Spleen (tissue), 7 donors: ENCODE results near the gene ACSF2.

Experiments
- POLR2A ChIP-seq, 3 donors: fragments of 450-650 bp; IDR thresholded peaks; one replicate each; pipeline ENCODE4 v1.5.1; 2017; ENCODE audit warnings: antibody characterized with exemption in 3 of 3, mild to moderate bottlenecking in 1 of 3
- TF ChIP-seq, protein P1 (sequence below), 11 experiments: fragments of 200-600 bp in 7 of 11; fragments of 450-650 bp in 4 of 11; sonication (generic) in 4 of 11; IDR thresholded peaks in 8 of 11; conservative IDR thresholded peaks in 3 of 11; 1 replicate in 7 of 11; 2 replicates in 4 of 11; pipeline versions ENCODE4 v1.4.0 to v1.8.0; 2016 to 2021; ENCODE audit warnings: antibody characterized with exemption in 11 of 11, inconsistent platforms in 4 of 11, mild to moderate bottlenecking in 1 of 11
- donor health status: DM: no; HTN: no; CAD: no; lungs with moderate emphysema.
- donor health status: DM: no; HTN: no; CAD: no.
- donor health status: DM: no; HTN: no; CAD: no.

DNA sequence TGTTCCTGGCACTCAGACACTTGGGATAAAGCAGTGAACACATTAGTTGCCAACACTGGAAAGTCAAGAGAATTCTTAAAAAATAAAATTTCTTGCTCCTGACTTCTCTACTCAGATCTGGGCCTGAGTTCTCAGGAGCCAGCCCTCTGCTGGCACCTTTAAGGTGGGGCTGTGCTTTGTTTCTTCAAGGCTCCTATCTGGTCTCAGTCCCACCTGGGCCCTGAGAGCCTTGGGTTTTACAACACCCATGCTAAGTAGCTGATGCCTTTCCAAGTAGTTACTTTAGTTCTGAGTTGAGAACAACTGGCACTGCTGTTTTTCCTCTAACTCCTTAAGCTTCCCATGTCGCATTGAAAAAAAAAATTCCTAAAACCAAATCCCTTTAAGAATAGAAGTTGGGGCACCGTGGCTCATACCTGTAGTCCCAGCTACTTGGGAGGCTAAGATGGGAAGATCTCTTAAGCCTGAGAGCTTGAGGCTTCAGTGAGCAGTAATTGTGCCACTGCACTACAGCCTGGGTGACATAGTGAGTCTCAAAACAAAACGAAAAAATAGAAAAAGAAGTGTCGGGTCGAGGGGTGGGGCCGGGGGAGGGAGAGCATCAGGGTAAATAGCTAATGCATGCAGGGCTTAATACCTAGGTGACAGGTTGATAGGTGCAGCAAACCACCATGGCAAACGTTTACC, 26.1 kb downstream of the ACSF2 start:
- TF ChIP-seq POLR2A (IDR thresholded peaks at IDR 0.05) = no peak
- TF ChIP-seq, protein P1, sequence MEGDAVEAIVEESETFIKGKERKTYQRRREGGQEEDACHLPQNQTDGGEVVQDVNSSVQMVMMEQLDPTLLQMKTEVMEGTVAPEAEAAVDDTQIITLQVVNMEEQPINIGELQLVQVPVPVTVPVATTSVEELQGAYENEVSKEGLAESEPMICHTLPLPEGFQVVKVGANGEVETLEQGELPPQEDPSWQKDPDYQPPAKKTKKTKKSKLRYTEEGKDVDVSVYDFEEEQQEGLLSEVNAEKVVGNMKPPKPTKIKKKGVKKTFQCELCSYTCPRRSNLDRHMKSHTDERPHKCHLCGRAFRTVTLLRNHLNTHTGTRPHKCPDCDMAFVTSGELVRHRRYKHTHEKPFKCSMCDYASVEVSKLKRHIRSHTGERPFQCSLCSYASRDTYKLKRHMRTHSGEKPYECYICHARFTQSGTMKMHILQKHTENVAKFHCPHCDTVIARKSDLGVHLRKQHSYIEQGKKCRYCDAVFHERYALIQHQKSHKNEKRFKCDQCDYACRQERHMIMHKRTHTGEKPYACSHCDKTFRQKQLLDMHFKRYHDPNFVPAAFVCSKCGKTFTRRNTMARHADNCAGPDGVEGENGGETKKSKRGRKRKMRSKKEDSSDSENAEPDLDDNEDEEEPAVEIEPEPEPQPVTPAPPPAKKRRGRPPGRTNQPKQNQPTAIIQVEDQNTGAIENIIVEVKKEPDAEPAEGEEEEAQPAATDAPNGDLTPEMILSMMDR (IDR thresholded peaks at IDR 0.05 in 8 of 11, conservative IDR thresholded peaks at IDR 0.05 in 3 of 11) = no peak
